GM12875 (cell line): ENCODE data around the gene ECHS1.

Experiments used
- H3K4me3 ChIP-seq: one replicate; pipeline ENCODE4 v1.5.1; 2011; ENCODE audit warnings: low read depth, low read length, control low read depth
- CTCF ChIP-seq: IDR thresholded peaks from 2 replicates; pipeline ENCODE4 v1.5.1; 2011; ENCODE audit warnings: low read depth, mild to moderate bottlenecking, control low read depth, inconsistent platforms, low read length, moderate library complexity, borderline replicate concordance; ENCODE audit not compliant: insufficient read depth

Gene ECHS1

GRCh38 chr10:133315847-133316246 lies 57.3 kb downstream of the ECHS1 start:
- no peak for TF ChIP-seq CTCF
- no peak overlapping the region for H3K4me3 ChIP-seq

- TF ChIP-seq CTCF = no peak
- H3K4me3 ChIP-seq = no peak overlapping the region
Observed at GRCh38 chr10:133314911-133315310, 58.2 kb downstream of the ECHS1 start.

- no peak for TF ChIP-seq CTCF
- H3K4me3 ChIP-seq = no peak overlapping the region
Observed at GRCh38 chr10:133313192-133313591, 60.0 kb downstream of the ECHS1 start.

GRCh38 chr10:133312769-133313145 lies 60.4 kb downstream of the ECHS1 start:
- no peak overlapping the region for H3K4me3 ChIP-seq
- no peak for TF ChIP-seq CTCF
